HepG2 (cell line): ENCODE data around the gene OSTF1. TPM values are rescaled to one million over a fixed set of nuclear protein-coding genes. Genes with fewer than 3 reads are reported as not detected.

Source experiments
- ATAC-seq: fragments of 200-7000 bp; cut with Tn5 transposase; 3 replicates; pipeline ENCODE4 v1.9.1; 2020; ENCODE audit warnings: mild to moderate bottlenecking, moderate library complexity
- BruUV-seq: library from RNA; stranded (reverse); fragments of 400-500 nt; replicated peaks from 2 replicates; lab custom pipeline; 2021; lab: Mats Ljungman, UMichigan
- CTCF ChIA-PET: fragments of 300-600 bp; formaldehyde crosslinking; extraction: SDS; loops from one replicate; lab custom pipeline; 2021; ENCODE audit warnings: low total read pairs, inconsistent platforms, low intra/inter-chr PET ratio; lab: Yijun Ruan, JAX
- POLR2A ChIA-PET: fragments of 350-600 bp; sonication (Branson Sonifier 250); formaldehyde crosslinking; loops from one replicate; lab custom pipeline; 2020; ENCODE audit warnings: antibody characterized with exemption, inconsistent platforms; lab: Yijun Ruan, JAX
- DNase-seq: peaks from one replicate; pipeline ENCODE4 v3.0.0-alpha.2; 2015; ENCODE audit warnings: low spot score
- FAIRE-seq: peaks from 3 replicates; lab custom pipeline; 2011; peaks lifted over from hg19 to GRCh38; lab: Jason Lieb, UNC
- H2AFZ ChIP-seq: one replicate; pipeline ENCODE4 v1.6.1; 2011; ENCODE audit warnings: low read length, inconsistent platforms
- H3K27ac ChIP-seq: fragments of 300-600 bp; 3 replicates; pipeline ENCODE4 v1.8.0; 2011; ENCODE audit warnings: mixed run types, mild to moderate bottlenecking, mixed read lengths, low read length, inconsistent platforms; ENCODE audit not compliant: insufficient read depth; ENCODE audit errors: extremely low read length
- H3K27me3 ChIP-seq, 2 experiments: fragments of 200-600 bp in 1 of 2; 2 replicates in 1 of 2; 3 replicates in 1 of 2; pipeline versions ENCODE4 v1.6.0 to v1.8.0; 2011; ENCODE audit warnings: low read length in 2 of 2, mild to moderate bottlenecking in 2 of 2, moderate library complexity in 2 of 2, inconsistent platforms in 1 of 2; ENCODE audit not compliant: insufficient read depth in 2 of 2, control insufficient read depth in 1 of 2
- H3K36me3 ChIP-seq, 2 experiments: fragments of 200-600 bp in 1 of 2; replicated peaks in 1 of 2; 2 replicates in 1 of 2; 3 replicates in 1 of 2; pipeline versions ENCODE4 v1.5.1 to v1.8.0; 2011; ENCODE audit warnings: low read length in 2 of 2, inconsistent platforms in 1 of 2; ENCODE audit not compliant: insufficient read depth in 2 of 2, control insufficient read depth in 1 of 2
- H3K4me1 ChIP-seq: 2 replicates; pipeline ENCODE4 v1.5.1; 2012; ENCODE audit warnings: low read length, inconsistent platforms; ENCODE audit not compliant: insufficient read depth
- H3K4me2 ChIP-seq: 2 replicates; pipeline ENCODE4 v1.6.0; 2011; ENCODE audit warnings: low read depth, low read length, inconsistent platforms
- H3K4me3 ChIP-seq, 3 experiments: fragments of 200-600 bp in 1 of 3; sonication (generic), shearing (Covaris generic) in 1 of 3; replicated peaks in 1 of 3; 2 replicates each; pipeline ENCODE4 v1.5.1; 2011 to 2016; ENCODE audit warnings: low read length in 3 of 3, inconsistent platforms in 2 of 3, low read depth in 2 of 3, mild to moderate bottlenecking in 2 of 3, control low read depth in 1 of 3, mixed read lengths in 1 of 3; ENCODE audit not compliant: insufficient read depth in 1 of 3
- H3K79me2 ChIP-seq: one replicate; pipeline ENCODE4 v1.6.1; 2011; ENCODE audit warnings: low read length, inconsistent platforms; ENCODE audit not compliant: insufficient read depth
- H3K9ac ChIP-seq: 2 replicates; pipeline ENCODE4 v1.6.0; 2011; ENCODE audit warnings: mild to moderate bottlenecking, low read depth, low read length, inconsistent platforms; ENCODE audit not compliant: insufficient read depth
- H3K9me3 ChIP-seq: 2 replicates; pipeline ENCODE4 v1.5.1; 2012; ENCODE audit warnings: mild to moderate bottlenecking, low read length
- H4K20me1 ChIP-seq: 2 replicates; pipeline ENCODE4 v1.6.0; 2011; ENCODE audit warnings: inconsistent platforms, mild to moderate bottlenecking, low read length, moderate library complexity; ENCODE audit not compliant: insufficient read depth
- BHLHE40 ChIP-seq: IDR thresholded peaks from 2 replicates; pipeline ENCODE4 v1.6.1; 2011; ENCODE audit warnings: low read length, improper control_type of control experiment
- CEBPB ChIP-seq: IDR thresholded peaks from 2 replicates; pipeline ENCODE4 v1.6.1; 2011; ENCODE audit warnings: low read depth, low read length, improper control_type of control experiment, borderline replicate concordance
- CREB1 ChIP-seq, 2 experiments: fragments of 450-650 bp in 1 of 2; IDR thresholded peaks; 2 replicates each; pipeline ENCODE4 v1.6.1; 2016 to 2017; ENCODE audit warnings: control low read depth in 1 of 2, mild to moderate bottlenecking in 1 of 2, missing compliant biosample characterization in 1 of 2, missing genetic modification characterization in 1 of 2
- PREB ChIP-seq: sonication (generic); formaldehyde crosslinking; IDR thresholded peaks from 2 replicates; pipeline ENCODE4 v1.4.0; 2020; ENCODE audit warnings: missing genetic modification reagents
- TGIF2 ChIP-seq: IDR thresholded peaks from 2 replicates; pipeline ENCODE4 v1.6.1; 2016; ENCODE audit warnings: control low read depth, missing compliant biosample characterization
- ZNF564 ChIP-seq: sonication (generic); formaldehyde crosslinking; IDR thresholded peaks from 2 replicates; pipeline ENCODE4 v1.8.1; 2023; ENCODE audit warnings: mild to moderate bottlenecking, missing genetic modification reagents
- ZNF768 ChIP-seq: sonication (generic); formaldehyde crosslinking; IDR thresholded peaks from 2 replicates; pipeline ENCODE4 v1.4.0; 2020; ENCODE audit warnings: missing genetic modification reagents
- WGBS: methylation state at CpG from one replicate; pipeline ENCODE4 v1.1.6; 2017; ENCODE audit warnings: low lambda C conversion rate; 5-methylcytosine and 5-hydroxymethylcytosine counted together
- in situ Hi-C: cut with HindIII; loops from 2 replicates; pipeline ENCODE4 v1.10.0; 2017; ENCODE audit warnings: low pct_unique_long_range_greater_than_20kb; ENCODE audit not compliant: extremely low pct_ligation_motif_present
- intact Hi-C: fragments of 100-400 bp; cut with micrococcal nuclease; formaldehyde crosslinking; loops from one replicate; pipeline ENCODE4 v1.10.0; 2022; ENCODE audit not compliant: unreplicated experiment
- polyA plus RNA-seq, 8 experiments: library from polyadenylated mRNA; depleted of rRNA in 3 of 8; stranded (reverse) in 7 of 8; unstranded in 1 of 8; fragments of >200 nt; fragmentation: Illumina TruSeq in 4 of 8; extraction: Trizol in 4 of 8; gene quantifications; 2 replicates each; pipeline versions ENCODE4 v1.2.1 to v1.2.3, GENCODE V29; 2011 to 2016; ENCODE audit warnings: low read depth in 4 of 8, missing spikeins in 1 of 8, mixed read lengths in 1 of 8; ENCODE audit not compliant: insufficient read depth in 1 of 8
- total RNA-seq, 5 experiments: library from RNA; depleted of rRNA; stranded (reverse); fragments of >200 nt; fragmentation: Illumina TruSeq; extraction: Trizol; gene quantifications; 2 replicates each; pipeline ENCODE4 v1.2.3, GENCODE V29; 2016; ENCODE audit warnings: low read depth in 1 of 5
- TF ChIP-seq, protein P1 (sequence below): sonication (generic); formaldehyde crosslinking; conservative IDR thresholded peaks from 2 replicates; pipeline ENCODE4 v1.8.1; 2023; ENCODE audit warnings: missing genetic modification reagents
- TF ChIP-seq, protein P2 (sequence below): IDR thresholded peaks from 2 replicates; pipeline ENCODE4 v1.6.1; 2012; ENCODE audit warnings: low read depth, low read length, improper control_type of control experiment

OSTF1 gene
- total and polyA plus RNA-seq, 2 of the 13 experiments (the other 11 are each of a cell fraction or from before 2014, with no cell fraction given) = 16.8 to 39.0 TPM

DNA sequence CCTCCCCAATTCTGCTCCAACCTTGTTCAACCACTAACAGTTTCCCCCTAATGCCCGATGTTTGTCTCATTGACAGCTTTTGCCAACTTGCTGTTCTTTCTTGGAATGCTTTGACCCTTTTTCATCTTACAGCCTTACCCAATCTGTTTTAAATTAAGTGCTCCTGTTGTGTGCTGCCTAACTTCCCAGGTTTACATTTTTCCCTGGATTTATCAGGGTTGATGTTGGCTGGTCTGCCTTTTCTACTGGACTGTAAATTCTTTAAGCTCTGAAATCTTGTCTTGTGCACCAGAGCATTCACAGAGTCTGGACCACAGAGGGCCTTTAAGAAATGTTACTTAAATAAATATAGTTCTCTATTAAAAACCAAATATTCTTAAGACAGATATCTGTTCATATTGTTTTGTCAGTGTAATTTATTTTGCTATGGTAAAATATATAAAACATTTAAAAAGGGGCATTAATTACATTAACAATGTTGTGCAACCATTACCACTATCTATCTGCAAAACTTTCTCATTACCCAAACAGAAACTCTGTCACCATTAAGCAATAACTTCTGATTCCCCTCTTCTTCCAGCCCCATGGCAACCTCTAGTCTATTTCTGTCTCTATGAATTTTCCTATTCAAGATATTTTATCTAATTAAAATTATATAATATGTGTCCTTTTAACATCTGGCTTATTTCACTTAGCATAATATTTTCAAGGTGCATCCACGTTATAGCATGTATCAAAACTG, 73.0 kb downstream of the OSTF1 start:
- Histone ChIP-seq H3K4me1 (0 out of 2 replicates have a peak, but pooled peaks cover 5% of the 10 kb centered on the region), H3K9ac (no peak overlapping the region), H2AFZ (no peak overlapping the region), H3K9me3 (no peaks in the 10 kb centered on the region), H3K4me3 (no peak overlapping the region), H3K79me2 (no peaks in the 10 kb centered on the region), H3K4me2 (no peak overlapping the region), H4K20me1 (no peaks in the 10 kb centered on the region), H3K27ac (no peak overlapping the region), H3K27me3 (no peaks in the 10 kb centered on the region), H3K36me3 (no peaks in the 10 kb centered on the region)
- in situ Hi-C loops (no loop called here), intact Hi-C loops (no loop called here)
- no TSS peak for BruUV-seq
- DNase-seq = no peak
- ChIA-PET POLR2A (no interaction called here), CTCF (no interaction called here)
- TF ChIP-seq, protein P1, sequence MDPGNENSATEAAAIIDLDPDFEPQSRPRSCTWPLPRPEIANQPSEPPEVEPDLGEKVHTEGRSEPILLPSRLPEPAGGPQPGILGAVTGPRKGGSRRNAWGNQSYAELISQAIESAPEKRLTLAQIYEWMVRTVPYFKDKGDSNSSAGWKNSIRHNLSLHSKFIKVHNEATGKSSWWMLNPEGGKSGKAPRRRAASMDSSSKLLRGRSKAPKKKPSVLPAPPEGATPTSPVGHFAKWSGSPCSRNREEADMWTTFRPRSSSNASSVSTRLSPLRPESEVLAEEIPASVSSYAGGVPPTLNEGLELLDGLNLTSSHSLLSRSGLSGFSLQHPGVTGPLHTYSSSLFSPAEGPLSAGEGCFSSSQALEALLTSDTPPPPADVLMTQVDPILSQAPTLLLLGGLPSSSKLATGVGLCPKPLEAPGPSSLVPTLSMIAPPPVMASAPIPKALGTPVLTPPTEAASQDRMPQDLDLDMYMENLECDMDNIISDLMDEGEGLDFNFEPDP (CRISPR knock-in tag) = no peak
- TF ChIP-seq CEBPB = 0 out of 2 replicates have a peak, but pooled peaks have one; percentile 3
- FAIRE-seq = no peak
- WGBS = 35% methylated on average over 2 of the region's 2 CpGs
- ATAC-seq = no peak

DNA sequence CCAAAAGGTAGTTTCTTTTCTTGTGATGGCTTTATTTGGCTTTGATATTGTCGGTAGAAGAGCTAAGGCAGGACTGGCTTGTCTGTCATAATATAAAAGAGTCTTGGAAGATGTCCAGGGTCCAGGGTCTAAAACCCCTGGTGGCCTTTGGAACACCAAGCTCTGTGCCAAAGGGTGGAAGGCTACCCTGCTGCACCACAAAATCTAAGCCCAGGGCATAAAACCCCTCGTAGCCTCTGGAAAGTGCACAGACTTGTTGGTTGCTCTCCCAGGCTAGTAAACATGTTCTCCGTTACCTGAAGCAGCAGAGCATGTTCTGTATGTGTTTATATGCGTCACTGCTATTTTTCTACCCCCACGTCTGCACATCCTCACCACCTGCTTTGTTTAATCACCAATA, 75.5 kb downstream of the OSTF1 start:
- TF ChIP-seq PREB (CRISPR knock-in tag) = no peak
- TF ChIP-seq, protein P2, sequence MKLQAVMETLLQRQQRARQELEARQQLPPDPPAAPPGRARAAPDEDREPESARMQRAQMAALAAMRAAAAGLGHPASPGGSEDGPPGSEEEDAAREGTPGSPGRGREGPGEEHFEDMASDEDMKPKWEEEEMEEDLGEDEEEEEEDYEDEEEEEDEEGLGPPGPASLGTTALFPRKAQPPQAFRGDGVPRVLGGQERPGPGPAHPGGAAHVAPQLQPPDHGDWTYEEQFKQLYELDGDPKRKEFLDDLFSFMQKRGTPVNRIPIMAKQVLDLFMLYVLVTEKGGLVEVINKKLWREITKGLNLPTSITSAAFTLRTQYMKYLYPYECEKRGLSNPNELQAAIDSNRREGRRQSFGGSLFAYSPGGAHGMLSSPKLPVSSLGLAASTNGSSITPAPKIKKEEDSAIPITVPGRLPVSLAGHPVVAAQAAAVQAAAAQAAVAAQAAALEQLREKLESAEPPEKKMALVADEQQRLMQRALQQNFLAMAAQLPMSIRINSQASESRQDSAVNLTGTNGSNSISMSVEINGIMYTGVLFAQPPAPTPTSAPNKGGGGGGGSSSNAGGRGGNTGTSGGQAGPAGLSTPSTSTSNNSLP = no peak
- TF ChIP-seq ZNF564 (CRISPR knock-in tag) = no peak
- no peak for TF ChIP-seq ZNF768 (CRISPR knock-in tag)
- no peak for TF ChIP-seq CREB1 (IDR thresholded peaks at IDR 0.05)
- TF ChIP-seq CREB1 (CRISPR knock-in tag; IDR thresholded peaks at IDR 0.05) = no peak
- TF ChIP-seq BHLHE40 = no peak
- no peak for TF ChIP-seq TGIF2 (CRISPR knock-in tag)
- no peak for ATAC-seq
- no peaks in the 10 kb centered on the region for H3K36me3 ChIP-seq
- H3K79me2 ChIP-seq = no peaks in the 10 kb centered on the region
- H4K20me1 ChIP-seq = no peaks in the 10 kb centered on the region
- FAIRE-seq = no peak
- no peak overlapping the region for H3K4me2 ChIP-seq
- BruUV-seq = no TSS peak
- POLR2A ChIA-PET = no interaction called here
- H3K9me3 ChIP-seq = no peaks in the 10 kb centered on the region
- intact Hi-C loops (no loop called here), in situ Hi-C loops (no loop called here)
- no peak overlapping the region for H3K4me3 ChIP-seq
- 55% methylated on average over 5 of the region's 5 CpGs for WGBS
- no peak for DNase-seq
- CTCF ChIA-PET = no interaction called here
- H3K9ac ChIP-seq = no peak overlapping the region
- H3K27ac ChIP-seq = no peak overlapping the region
- no peak overlapping the region for H2AFZ ChIP-seq
- 0 out of 2 replicates have a peak, but pooled peaks cover 5% of the 10 kb centered on the region for H3K4me1 ChIP-seq
- H3K27me3 ChIP-seq = no peaks in the 10 kb centered on the region
